HCT116 (cell line): ENCODE data around the gene SYTL4. TPM values are rescaled to one million over a fixed set of nuclear protein-coding genes. Genes with fewer than 3 reads are reported as not detected.
"Not testable (repeated sequence)": the region's sequence is repeated elsewhere in the genome, so short reads cannot be mapped to it uniquely, and the experiment has no call there.

Experiments used
- ATAC-seq: fragments of 200-7000 bp; cut with Tn5 transposase; 2 replicates; pipeline ENCODE4 v1.9.1; 2020; ENCODE audit warnings: mild to moderate bottlenecking, moderate library complexity
- BruUV-seq: library from RNA; stranded (reverse); fragments of 400-500 nt; replicated peaks from 2 replicates; lab custom pipeline; 2021; lab: Mats Ljungman, UMichigan
- CTCF ChIA-PET: fragments of 300-600 bp; sonication (Branson Sonifier 250); formaldehyde crosslinking; loops from one replicate; lab custom pipeline; 2021; ENCODE audit warnings: antibody characterized with exemption; lab: Charles Lee
- POLR2A ChIA-PET: fragments of 300-600, 350-600 bp; sonication (Branson Sonifier 250); formaldehyde crosslinking; loops from one replicate; lab custom pipeline; 2021; ENCODE audit warnings: antibody characterized with exemption; lab: Charles Lee
- RAD21 ChIA-PET, 2 experiments: fragments of 300-600 bp; sonication (Branson Sonifier 250); formaldehyde crosslinking; loops; one replicate each; lab custom pipeline; 2023; ENCODE audit warnings: low total read pairs in 2 of 2; ENCODE audit not compliant: uncharacterized antibody in 2 of 2, unreplicated experiment in 2 of 2, low non-redundant PET in 1 of 2; lab: Charles Lee
- DNase-seq: peaks from one replicate; pipeline ENCODE4 v3.0.0-alpha.2; 2010; ENCODE audit warnings: low read depth, low spot score
- H2AFZ ChIP-seq: fragments of 200-600 bp; shearing (Covaris generic), sonication (generic); 2 replicates; pipeline ENCODE4 v1.6.1; 2017; ENCODE audit warnings: low read depth, mixed run types, mixed read lengths, antibody characterized with exemption, low read length; ENCODE audit not compliant: poor library complexity, severe bottlenecking
- H3K27ac ChIP-seq: 2 replicates; pipeline ENCODE4 v1.5.1; 2012; ENCODE audit warnings: low read depth, low read length
- H3K27me3 ChIP-seq: fragments of 200-600 bp; sonication (generic); 2 replicates; pipeline ENCODE4 v1.6.1; 2016; ENCODE audit warnings: mixed run types, low read length, mixed read lengths; ENCODE audit not compliant: insufficient read depth
- H3K36me3 ChIP-seq, 2 experiments: fragments of 200-500 bp in 1 of 2; fragments of 200-600 bp in 1 of 2; sonication (Bioruptor generic) in 1 of 2; sonication (generic) in 1 of 2; 2 replicates each; pipeline versions ENCODE4 v1.5.1 to v1.6.1; 2014 to 2016; ENCODE audit warnings: low read length in 2 of 2, inconsistent platforms in 1 of 2, mixed read lengths in 1 of 2, mixed run types in 1 of 2; ENCODE audit not compliant: insufficient read depth in 2 of 2, control insufficient read depth in 1 of 2
- H3K4me1 ChIP-seq, 2 experiments: fragments of 200-600 bp in 1 of 2; sonication (generic) in 1 of 2; 2 replicates each; pipeline versions ENCODE4 v1.5.1 to v1.6.1; 2012 to 2017; ENCODE audit warnings: low read length in 2 of 2, inconsistent platforms in 1 of 2, mild to moderate bottlenecking in 1 of 2, mixed read lengths in 1 of 2, mixed run types in 1 of 2, moderate library complexity in 1 of 2; ENCODE audit not compliant: insufficient read depth in 2 of 2, control insufficient read depth in 1 of 2
- H3K4me2 ChIP-seq: fragments of 200-600 bp; sonication (generic); 2 replicates; pipeline ENCODE4 v1.6.1; 2017; ENCODE audit warnings: mixed run types, low read length, mixed read lengths
- H3K4me3 ChIP-seq, 2 experiments: fragments of 200-600 bp in 1 of 2; sonication (generic) in 1 of 2; replicated peaks in 1 of 2; 2 replicates each; pipeline ENCODE4 v1.5.1; 2011 to 2016; ENCODE audit warnings: low read length in 2 of 2, control low read depth in 1 of 2, low read depth in 1 of 2, mild to moderate bottlenecking in 1 of 2, mixed read lengths in 1 of 2, mixed run types in 1 of 2
- H3K79me2 ChIP-seq: fragments of 200-600 bp; sonication (generic); 2 replicates; pipeline ENCODE4 v1.6.1; 2017; ENCODE audit warnings: mild to moderate bottlenecking, mixed run types, low read length, moderate library complexity, mixed read lengths; ENCODE audit not compliant: insufficient read depth
- H3K9ac ChIP-seq: fragments of 200-600 bp; sonication (generic); 2 replicates; pipeline ENCODE4 v1.6.1; 2016; ENCODE audit warnings: low read length, mixed read lengths
- H3K9me2 ChIP-seq: fragments of 200-600 bp; sonication (generic), shearing (Covaris generic); 2 replicates; pipeline ENCODE4 v1.6.1; 2017; ENCODE audit warnings: mixed run types, mild to moderate bottlenecking, moderate library complexity; ENCODE audit not compliant: insufficient read depth
- H3K9me3 ChIP-seq, 2 experiments: fragments of 200-500 bp in 1 of 2; fragments of 200-600 bp in 1 of 2; sonication (Bioruptor generic) in 1 of 2; sonication (generic) in 1 of 2; 2 replicates each; pipeline ENCODE4 v1.6.1; 2014 to 2017; ENCODE audit warnings: low read length in 2 of 2, mixed read lengths in 2 of 2, inconsistent platforms in 1 of 2, low read depth in 1 of 2, mild to moderate bottlenecking in 1 of 2, mixed run types in 1 of 2, moderate library complexity in 1 of 2; ENCODE audit not compliant: control insufficient read depth in 1 of 2, insufficient read depth in 1 of 2
- H4K20me1 ChIP-seq: fragments of 200-600 bp; sonication (generic), shearing (Covaris generic); 2 replicates; pipeline ENCODE4 v1.6.1; 2017; ENCODE audit warnings: mixed run types, mild to moderate bottlenecking, moderate library complexity; ENCODE audit not compliant: insufficient read depth
- CEBPB ChIP-seq: IDR thresholded peaks from 2 replicates; pipeline ENCODE4 v1.6.1; 2012; ENCODE audit warnings: low read depth
- CTCF ChIP-seq, 3 experiments: fragments of 200-600 bp in 1 of 3; sonication (generic) in 1 of 3; IDR thresholded peaks in 2 of 3; conservative IDR thresholded peaks in 1 of 3; 2 replicates each; pipeline ENCODE4 v1.5.1; 2012 to 2017; ENCODE audit warnings: low read depth in 2 of 3, low read length in 2 of 3, antibody characterized with exemption in 1 of 3, borderline replicate concordance in 1 of 3, control low read depth in 1 of 3, mild to moderate bottlenecking in 1 of 3, mixed read lengths in 1 of 3, mixed run types in 1 of 3, moderate library complexity in 1 of 3; ENCODE audit not compliant: insufficient read depth in 1 of 3
- ELF1 ChIP-seq: IDR thresholded peaks from 2 replicates; pipeline ENCODE4 v1.6.1; 2012; ENCODE audit warnings: low read depth, borderline replicate concordance
- JUND ChIP-seq: IDR thresholded peaks from 2 replicates; pipeline ENCODE4 v1.6.1; 2012
- POLR2A ChIP-seq: IDR thresholded peaks from 2 replicates; pipeline ENCODE4 v1.7.0; 2011; ENCODE audit warnings: borderline replicate concordance; ENCODE audit not compliant: insufficient read depth, insufficient read length; ENCODE audit errors: extremely low read depth
- POLR2AphosphoS5 ChIP-seq: IDR thresholded peaks from 2 replicates; pipeline ENCODE4 v1.6.1; 2011; ENCODE audit warnings: mild to moderate bottlenecking, low read depth, low read length, moderate library complexity
- SRF ChIP-seq: IDR thresholded peaks from 2 replicates; pipeline ENCODE4 v1.6.1; 2012; ENCODE audit warnings: low read depth
- intact Hi-C: fragments of 100-400 bp; cut with micrococcal nuclease; formaldehyde crosslinking; loops from 2 replicates; pipeline ENCODE4 v1.10.0; 2022
- total RNA-seq: library from RNA; stranded (reverse); gene quantifications from one replicate; pipeline ENCODE4 v1.2.1, GENCODE V29; 2021; ENCODE audit not compliant: unreplicated experiment

The SYTL4 gene
- total RNA-seq, 1 experiment from 2014 or later: 8.8 TPM

DNA sequence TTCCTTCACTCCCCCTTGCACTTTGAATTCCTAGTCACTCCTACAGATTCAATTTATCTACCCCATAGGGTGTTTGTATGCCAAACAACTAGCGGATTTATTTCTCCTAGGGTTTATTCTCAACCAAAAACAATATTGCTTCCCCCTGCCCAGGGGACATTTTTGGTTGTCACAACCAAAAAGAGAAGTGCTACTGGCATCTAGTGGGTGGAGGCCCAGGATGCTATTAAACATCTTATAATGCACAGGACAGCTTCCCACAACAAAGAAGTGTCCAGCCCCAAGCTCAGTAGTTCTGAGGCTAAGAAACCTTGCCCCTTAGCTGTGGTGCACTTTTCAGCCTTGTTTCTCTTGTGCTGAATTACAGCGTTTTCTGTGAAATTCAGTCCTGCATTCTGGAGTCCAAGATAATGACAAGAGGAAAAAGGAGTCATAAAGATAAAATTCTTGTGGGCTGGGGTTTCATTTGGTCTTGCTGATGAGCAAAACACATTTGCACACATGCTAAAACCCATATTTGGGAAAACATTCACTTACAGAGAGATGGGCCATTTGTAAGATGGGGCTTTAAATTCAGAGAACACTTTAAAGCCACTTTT is 11.2 kb upstream of the SYTL4 start:
- no peak overlapping the region for H3K9ac ChIP-seq
- H3K4me3 ChIP-seq: no peak overlapping the region
- H3K27ac ChIP-seq: no peak overlapping the region
- DNase-seq (no peak), ATAC-seq (no peak)
- TF ChIP-seq JUND: no peak
- H3K9me2 ChIP-seq: no peaks in the 10 kb centered on the region
- ChIA-PET POLR2A (no interaction called here), CTCF (no interaction called here), RAD21 (no interaction called here)
- no peaks in the 10 kb centered on the region for H3K36me3 ChIP-seq
- no peak overlapping the region for H3K4me2 ChIP-seq
- no peaks in the 10 kb centered on the region for H4K20me1 ChIP-seq
- peaks cover 0 to 6% of the 10 kb centered on the region in 2 experiments; a peak in 2 of 4 replicates for H3K4me1 ChIP-seq
- no peaks in the 10 kb centered on the region for H3K79me2 ChIP-seq
- no peaks in the 10 kb centered on the region for H3K9me3 ChIP-seq
- no peak overlapping the region for H2AFZ ChIP-seq
- BruUV-seq: no TSS peak
- intact Hi-C loops: no loop called here
- H3K27me3 ChIP-seq: peaks cover 5% of the 10 kb centered on the region; the same call in 1 of the 2 replicates

DNA sequence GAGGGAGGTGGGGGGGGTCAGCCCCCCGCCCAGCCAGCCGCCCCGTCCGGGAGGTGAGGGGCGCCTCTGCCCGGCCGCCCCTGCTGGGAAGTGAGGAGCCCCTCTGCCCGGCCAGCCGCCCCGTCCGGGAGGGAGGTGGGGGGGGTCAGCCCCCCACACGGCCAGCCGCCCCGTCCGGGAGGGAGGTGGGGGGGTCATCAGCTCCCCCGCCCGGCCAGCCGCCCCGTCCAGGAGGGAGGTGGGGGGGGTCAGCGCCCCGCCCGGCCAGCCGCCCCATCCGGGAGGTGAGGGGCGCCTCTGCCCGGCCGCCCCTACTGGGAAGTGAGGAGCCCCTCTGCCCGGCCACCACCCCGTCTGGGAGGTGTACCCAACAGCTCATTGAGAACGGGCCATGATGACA is 7.9 kb downstream of the SYTL4 start:
- H3K9ac ChIP-seq, BruUV-seq, H3K4me3 ChIP-seq, H3K4me2 ChIP-seq, CTCF ChIA-PET, H2AFZ ChIP-seq, H3K9me2 ChIP-seq, POLR2A ChIA-PET, RAD21 ChIA-PET, H3K79me2 ChIP-seq, H3K9me3 ChIP-seq, DNase-seq, H4K20me1 ChIP-seq, intact Hi-C loops, H3K27me3 ChIP-seq, H3K4me1 ChIP-seq, ATAC-seq, H3K27ac ChIP-seq, H3K36me3 ChIP-seq: not testable (repeated sequence)

GRCh38 chrX:100721328-100721727 is 10.6 kb downstream of the SYTL4 start:
- BruUV-seq: no TSS peak
- Histone ChIP-seq H3K9me3 (no peaks in the 10 kb centered on the region), H3K79me2 (no peaks in the 10 kb centered on the region), H3K27ac (no peak overlapping the region), H3K4me3 (no peak overlapping the region), H3K4me1 (no peaks in the 10 kb centered on the region), H3K9me2 (no peaks in the 10 kb centered on the region), H2AFZ (no peak overlapping the region), H3K4me2 (no peak overlapping the region), H3K27me3 (no peaks in the 10 kb centered on the region), H4K20me1 (no peaks in the 10 kb centered on the region), H3K36me3 (no peaks in the 10 kb centered on the region), H3K9ac (no peak overlapping the region)
- intact Hi-C loops: no loop called here
- ChIA-PET CTCF (interaction anchor here (1.1 kb wide), 1 partner anchor 13 kb away, joined by 3 read pairs; no protein-coding TSS in a partner anchor), RAD21 (no interaction called here), POLR2A (no interaction called here)
- TF ChIP-seq POLR2A (no peak), CEBPB (no peak), CTCF (IDR thresholded peaks at IDR 0.05 in 2 of 3, conservative IDR thresholded peaks at IDR 0.05 in 1 of 3; ENCODE audit: borderline replicate concordance in 1 of 3, insufficient read depth in 1 of 3, low read depth in 2 of 3, low read length in 2 of 3) (no peak), ELF1 (no peak), SRF (no peak), POLR2AphosphoS5 (no peak)
- DNase-seq (no peak), ATAC-seq (no peak)
